ENCODE results near the gene COQ7.

GRCh38 chr16:19092653-19093410, 25.4 kb downstream of the COQ7 start:
- TF ChIP-seq, protein P1, sequence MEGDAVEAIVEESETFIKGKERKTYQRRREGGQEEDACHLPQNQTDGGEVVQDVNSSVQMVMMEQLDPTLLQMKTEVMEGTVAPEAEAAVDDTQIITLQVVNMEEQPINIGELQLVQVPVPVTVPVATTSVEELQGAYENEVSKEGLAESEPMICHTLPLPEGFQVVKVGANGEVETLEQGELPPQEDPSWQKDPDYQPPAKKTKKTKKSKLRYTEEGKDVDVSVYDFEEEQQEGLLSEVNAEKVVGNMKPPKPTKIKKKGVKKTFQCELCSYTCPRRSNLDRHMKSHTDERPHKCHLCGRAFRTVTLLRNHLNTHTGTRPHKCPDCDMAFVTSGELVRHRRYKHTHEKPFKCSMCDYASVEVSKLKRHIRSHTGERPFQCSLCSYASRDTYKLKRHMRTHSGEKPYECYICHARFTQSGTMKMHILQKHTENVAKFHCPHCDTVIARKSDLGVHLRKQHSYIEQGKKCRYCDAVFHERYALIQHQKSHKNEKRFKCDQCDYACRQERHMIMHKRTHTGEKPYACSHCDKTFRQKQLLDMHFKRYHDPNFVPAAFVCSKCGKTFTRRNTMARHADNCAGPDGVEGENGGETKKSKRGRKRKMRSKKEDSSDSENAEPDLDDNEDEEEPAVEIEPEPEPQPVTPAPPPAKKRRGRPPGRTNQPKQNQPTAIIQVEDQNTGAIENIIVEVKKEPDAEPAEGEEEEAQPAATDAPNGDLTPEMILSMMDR (conservative IDR thresholded peaks at IDR 0.05 in 1 of 2, IDR thresholded peaks at IDR 0.05 in 1 of 2; ENCODE audit: low read depth in 1 of 2, low read length in 2 of 2), result no peak
- TF ChIP-seq EZH2 (IDR thresholded peaks at IDR 0.05; ENCODE audit: low read length, missing control alignments), result no peak

Measured in fibroblast of lung (primary cell).